Keratinocyte (primary cell): Measurements from ENCODE around the gene NODAL. TPM values are rescaled to one million over a fixed set of nuclear protein-coding genes. Genes with fewer than 3 reads are reported as not detected.

Experiments
- DNase-seq: peaks from one replicate; pipeline ENCODE4 v3.0.0-alpha.2; 2011; ENCODE audit warnings: low read depth, missing footprints, low spot score
- FAIRE-seq: peaks from 2 replicates; lab custom pipeline; 2011; peaks lifted over from hg19 to GRCh38; lab: Jason Lieb, UNC
- H2AFZ ChIP-seq: 2 replicates; pipeline ENCODE4 v1.6.0; 2012; ENCODE audit warnings: low read length, control low read depth, inconsistent platforms; ENCODE audit not compliant: control insufficient read depth
- H3K27ac ChIP-seq: 2 replicates; pipeline ENCODE4 v1.5.1; 2011; ENCODE audit warnings: low read length; ENCODE audit not compliant: control insufficient read depth, insufficient read depth
- H3K27me3 ChIP-seq: 3 replicates; pipeline ENCODE4 v1.6.0; 2011; ENCODE audit warnings: low read length; ENCODE audit not compliant: control insufficient read depth, insufficient read depth; ENCODE audit errors: extremely low read depth
- H3K36me3 ChIP-seq, 2 experiments: 2 replicates in 1 of 2; 3 replicates in 1 of 2; pipeline ENCODE4 v1.5.1; 2011; ENCODE audit warnings: low read length in 2 of 2, mild to moderate bottlenecking in 1 of 2; ENCODE audit not compliant: control insufficient read depth in 2 of 2, insufficient read depth in 2 of 2; ENCODE audit errors: extremely low read depth in 1 of 2
- H3K4me1 ChIP-seq: 3 replicates; pipeline ENCODE4 v1.5.1; 2011; ENCODE audit warnings: low read length; ENCODE audit not compliant: control insufficient read depth, insufficient read depth; ENCODE audit errors: extremely low read depth
- H3K4me2 ChIP-seq: 3 replicates; pipeline ENCODE4 v1.6.0; 2011; ENCODE audit warnings: low read depth, low read length; ENCODE audit not compliant: control insufficient read depth, insufficient read depth; ENCODE audit errors: extremely low read depth
- H3K4me3 ChIP-seq, 3 experiments: fragments of 200-600 bp in 1 of 3; sonication (generic) in 1 of 3; 2 replicates in 2 of 3; 3 replicates in 1 of 3; pipeline ENCODE4 v1.5.1; 2011 to 2016; ENCODE audit warnings: low read length in 3 of 3, mild to moderate bottlenecking in 3 of 3, control low read depth in 2 of 3, inconsistent platforms in 1 of 3, low read depth in 1 of 3, mixed read lengths in 1 of 3, mixed run types in 1 of 3, moderate library complexity in 1 of 3; ENCODE audit not compliant: control insufficient read depth in 2 of 3, insufficient read depth in 2 of 3; ENCODE audit errors: extremely low read depth in 1 of 3
- H3K79me2 ChIP-seq: 2 replicates; pipeline ENCODE4 v1.6.0; 2012; ENCODE audit warnings: low read length; ENCODE audit not compliant: control insufficient read depth, insufficient read depth
- H3K9ac ChIP-seq: 3 replicates; pipeline ENCODE4 v1.6.0; 2011; ENCODE audit warnings: low read length; ENCODE audit not compliant: control insufficient read depth, insufficient read depth; ENCODE audit errors: extremely low read depth
- H3K9me1 ChIP-seq: 3 replicates; pipeline ENCODE4 v1.6.0; 2011; ENCODE audit warnings: low read length; ENCODE audit not compliant: control insufficient read depth, insufficient read depth; ENCODE audit errors: extremely low read depth
- H3K9me3 ChIP-seq: 2 replicates; pipeline ENCODE4 v1.5.1; 2012; ENCODE audit warnings: low read depth, low read length; ENCODE audit not compliant: control insufficient read depth
- H4K20me1 ChIP-seq: 3 replicates; pipeline ENCODE4 v1.6.0; 2011; ENCODE audit warnings: low read length; ENCODE audit not compliant: control insufficient read depth, insufficient read depth; ENCODE audit errors: extremely low read depth
- EZH2 ChIP-seq: IDR thresholded peaks from one replicate; pipeline ENCODE4 v1.6.1; 2012; ENCODE audit warnings: inconsistent platforms, mild to moderate bottlenecking, low read length, moderate library complexity
- dilution Hi-C: fragments of 300-500 bp; cut with MboI; formaldehyde crosslinking; loops from one replicate; pipeline ENCODE4 v1.7.0; 2020; ENCODE audit warnings: low sequenced_read_pairs; ENCODE audit not compliant: extremely low pct_ligation_motif_present
- polyA plus RNA-seq, 5 experiments: library from polyadenylated mRNA; depleted of rRNA in 3 of 5; stranded (reverse) in 3 of 5; stranded (forward) in 1 of 5; unstranded in 1 of 5; fragments of >200 nt; gene quantifications; 1 replicate in 1 of 5; 2 replicates in 3 of 5; 3 replicates in 1 of 5; pipeline versions ENCODE4 v1.2.1 to v1.2.3, GENCODE V29; 2011 to 2012; ENCODE audit warnings: missing spikeins in 2 of 5, low read depth in 1 of 5, low replicate concordance in 1 of 5
- TF ChIP-seq, protein P1 (sequence below), 3 experiments: IDR thresholded peaks in 1 of 3; conservative IDR thresholded peaks in 1 of 3; optimal IDR thresholded peaks in 1 of 3; 2 replicates in 2 of 3; 3 replicates in 1 of 3; pipeline versions ENCODE3 to v1.5.1; 2011; ENCODE audit warnings: low read length in 3 of 3, mild to moderate bottlenecking in 3 of 3, moderate library complexity in 2 of 3, control low read depth in 1 of 3, inconsistent platforms in 1 of 3; ENCODE audit not compliant: insufficient read depth in 2 of 3; ENCODE audit errors: extremely low read depth in 1 of 3

Gene NODAL
- polyA plus RNA-seq, 1 donor (not counting 4 experiments of a cell fraction or from before 2014, with no cell fraction given): 0.46 TPM

DNA sequence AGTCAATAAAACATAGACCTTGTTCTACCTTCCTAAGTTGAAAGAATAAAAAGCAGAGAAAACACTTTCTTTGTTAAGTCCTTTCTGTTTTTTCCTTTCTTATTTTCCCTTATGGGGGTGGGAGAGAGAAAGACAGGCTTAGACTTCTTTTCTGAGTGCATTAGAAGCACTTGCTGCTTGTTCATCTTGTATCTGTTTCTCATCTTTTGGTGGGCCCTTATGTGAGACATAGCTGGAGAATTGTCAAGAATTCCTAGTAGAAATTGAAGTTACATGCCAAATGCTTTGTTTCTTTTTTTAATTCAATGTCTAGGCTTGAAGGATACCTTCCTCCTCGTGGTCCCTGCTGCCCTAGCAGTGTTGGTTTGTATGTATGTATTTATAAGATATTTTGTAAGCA lies 30.9 kb downstream of the NODAL start:
- H3K9ac ChIP-seq: no peak overlapping the region
- dilution Hi-C loops: no loop called here
- no peak overlapping the region for H3K27ac ChIP-seq
- H3K4me1 ChIP-seq: peaks cover 11% of the 10 kb centered on the region
- peaks cover 2 to 3% of the 10 kb centered on the region in 2 experiments for H3K36me3 ChIP-seq
- no peak for TF ChIP-seq EZH2
- no peak for FAIRE-seq
- peaks cover 57% of the 10 kb centered on the region for H3K79me2 ChIP-seq
- H3K27me3 ChIP-seq: no peaks in the 10 kb centered on the region
- H3K9me1 ChIP-seq: no peaks in the 10 kb centered on the region
- H2AFZ ChIP-seq: no peak overlapping the region
- DNase-seq: no peak
- peaks cover 7% of the 10 kb centered on the region for H4K20me1 ChIP-seq
- H3K4me2 ChIP-seq: no peak overlapping the region
- H3K4me3 ChIP-seq: no peak overlapping the region
- no peaks in the 10 kb centered on the region for H3K9me3 ChIP-seq

DNA sequence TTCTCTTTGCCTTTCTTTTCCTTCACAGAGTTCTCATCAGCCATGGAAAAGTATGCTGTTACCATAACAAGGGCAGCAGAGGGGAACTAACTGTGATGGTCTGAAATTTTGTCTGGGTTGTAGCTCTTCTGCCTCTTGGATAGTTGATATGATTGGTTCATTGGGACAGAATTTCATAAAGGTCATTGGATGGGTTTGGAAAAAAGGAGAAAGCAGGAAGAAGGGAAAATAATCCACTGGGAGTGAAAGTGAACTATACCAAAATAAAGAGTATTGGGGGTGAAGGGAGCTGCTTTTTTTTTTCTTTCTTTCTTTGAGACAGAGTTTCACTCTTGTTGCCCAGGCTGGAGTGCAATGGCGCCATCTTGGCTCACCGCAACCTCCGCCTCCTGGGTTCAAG lies 31.7 kb downstream of the NODAL start:
- H3K27ac ChIP-seq: no peak overlapping the region
- H3K27me3 ChIP-seq: no peaks in the 10 kb centered on the region
- H3K4me2 ChIP-seq: no peak overlapping the region
- H3K79me2 ChIP-seq: peaks cover 61% of the 10 kb centered on the region
- dilution Hi-C loops: no loop called here
- DNase-seq (no peak), FAIRE-seq (no peak)
- peaks cover 9% of the 10 kb centered on the region for H4K20me1 ChIP-seq
- H2AFZ ChIP-seq: no peak overlapping the region
- peaks cover 2 to 3% of the 10 kb centered on the region in 2 experiments for H3K36me3 ChIP-seq
- H3K9me1 ChIP-seq: no peaks in the 10 kb centered on the region
- H3K4me1 ChIP-seq: peaks cover 15% of the 10 kb centered on the region
- no peak overlapping the region for H3K4me3 ChIP-seq
- TF ChIP-seq, protein P1, sequence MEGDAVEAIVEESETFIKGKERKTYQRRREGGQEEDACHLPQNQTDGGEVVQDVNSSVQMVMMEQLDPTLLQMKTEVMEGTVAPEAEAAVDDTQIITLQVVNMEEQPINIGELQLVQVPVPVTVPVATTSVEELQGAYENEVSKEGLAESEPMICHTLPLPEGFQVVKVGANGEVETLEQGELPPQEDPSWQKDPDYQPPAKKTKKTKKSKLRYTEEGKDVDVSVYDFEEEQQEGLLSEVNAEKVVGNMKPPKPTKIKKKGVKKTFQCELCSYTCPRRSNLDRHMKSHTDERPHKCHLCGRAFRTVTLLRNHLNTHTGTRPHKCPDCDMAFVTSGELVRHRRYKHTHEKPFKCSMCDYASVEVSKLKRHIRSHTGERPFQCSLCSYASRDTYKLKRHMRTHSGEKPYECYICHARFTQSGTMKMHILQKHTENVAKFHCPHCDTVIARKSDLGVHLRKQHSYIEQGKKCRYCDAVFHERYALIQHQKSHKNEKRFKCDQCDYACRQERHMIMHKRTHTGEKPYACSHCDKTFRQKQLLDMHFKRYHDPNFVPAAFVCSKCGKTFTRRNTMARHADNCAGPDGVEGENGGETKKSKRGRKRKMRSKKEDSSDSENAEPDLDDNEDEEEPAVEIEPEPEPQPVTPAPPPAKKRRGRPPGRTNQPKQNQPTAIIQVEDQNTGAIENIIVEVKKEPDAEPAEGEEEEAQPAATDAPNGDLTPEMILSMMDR (optimal IDR thresholded peaks at IDR 0.05 in 1 of 3, IDR thresholded peaks at IDR 0.05 in 1 of 3, conservative IDR thresholded peaks at IDR 0.05 in 1 of 3; ENCODE audit: extremely low read depth in 1 of 3, insufficient read depth in 2 of 3, low read length in 3 of 3): no peak
- no peak for TF ChIP-seq EZH2
- H3K9me3 ChIP-seq: no peaks in the 10 kb centered on the region
- H3K9ac ChIP-seq: no peak overlapping the region
